Gastrocnemius medialis (tissue), 4 donors: ENCODE results near the gene ADAM12.

Source experiments
- POLR2A ChIP-seq, 2 donors: fragments of 450-650 bp; IDR thresholded peaks; one replicate each; pipeline ENCODE4 v1.6.1; 2017; ENCODE audit warnings: antibody characterized with exemption in 2 of 2, mild to moderate bottlenecking in 2 of 2, moderate library complexity in 2 of 2
- TF ChIP-seq, protein P1 (sequence below), 5 experiments: fragments of 450-650 bp in 3 of 5; fragments of 200-600 bp in 2 of 5; sonication (generic) in 2 of 5; IDR thresholded peaks in 4 of 5; conservative IDR thresholded peaks in 1 of 5; 1 replicate in 4 of 5; 2 replicates in 1 of 5; pipeline ENCODE4 v1.5.1; 2016 to 2019; ENCODE audit warnings: antibody characterized with exemption in 5 of 5, mild to moderate bottlenecking in 3 of 5, moderate library complexity in 3 of 5

DNA sequence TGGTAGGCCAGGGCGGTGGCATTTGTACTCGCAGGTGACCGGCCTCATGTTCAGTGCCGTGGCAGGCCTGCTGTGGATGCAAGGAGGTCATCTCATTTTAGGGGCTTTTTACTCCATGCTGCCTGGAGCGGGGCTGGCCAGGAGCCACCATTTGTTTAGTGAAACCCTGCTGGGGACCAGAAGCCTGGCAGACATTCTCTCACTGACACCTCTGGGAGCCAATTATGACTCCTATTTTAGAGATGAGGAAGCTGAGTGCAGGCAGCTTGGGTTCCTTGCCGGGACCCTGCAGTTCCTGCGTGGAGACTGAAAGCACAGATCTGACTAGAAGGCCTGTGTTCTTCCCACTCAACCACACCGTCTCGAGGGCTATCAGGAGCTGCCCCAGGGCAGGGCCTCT lies 305.3 kb downstream of the ADAM12 start:
- TF ChIP-seq POLR2A (IDR thresholded peaks at IDR 0.05), result no peak
- TF ChIP-seq, protein P1, sequence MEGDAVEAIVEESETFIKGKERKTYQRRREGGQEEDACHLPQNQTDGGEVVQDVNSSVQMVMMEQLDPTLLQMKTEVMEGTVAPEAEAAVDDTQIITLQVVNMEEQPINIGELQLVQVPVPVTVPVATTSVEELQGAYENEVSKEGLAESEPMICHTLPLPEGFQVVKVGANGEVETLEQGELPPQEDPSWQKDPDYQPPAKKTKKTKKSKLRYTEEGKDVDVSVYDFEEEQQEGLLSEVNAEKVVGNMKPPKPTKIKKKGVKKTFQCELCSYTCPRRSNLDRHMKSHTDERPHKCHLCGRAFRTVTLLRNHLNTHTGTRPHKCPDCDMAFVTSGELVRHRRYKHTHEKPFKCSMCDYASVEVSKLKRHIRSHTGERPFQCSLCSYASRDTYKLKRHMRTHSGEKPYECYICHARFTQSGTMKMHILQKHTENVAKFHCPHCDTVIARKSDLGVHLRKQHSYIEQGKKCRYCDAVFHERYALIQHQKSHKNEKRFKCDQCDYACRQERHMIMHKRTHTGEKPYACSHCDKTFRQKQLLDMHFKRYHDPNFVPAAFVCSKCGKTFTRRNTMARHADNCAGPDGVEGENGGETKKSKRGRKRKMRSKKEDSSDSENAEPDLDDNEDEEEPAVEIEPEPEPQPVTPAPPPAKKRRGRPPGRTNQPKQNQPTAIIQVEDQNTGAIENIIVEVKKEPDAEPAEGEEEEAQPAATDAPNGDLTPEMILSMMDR (IDR thresholded peaks at IDR 0.05 in 4 of 5, conservative IDR thresholded peaks at IDR 0.05 in 1 of 5), result no peak
